ENCODE data around the gene CCPG1.

DNA sequence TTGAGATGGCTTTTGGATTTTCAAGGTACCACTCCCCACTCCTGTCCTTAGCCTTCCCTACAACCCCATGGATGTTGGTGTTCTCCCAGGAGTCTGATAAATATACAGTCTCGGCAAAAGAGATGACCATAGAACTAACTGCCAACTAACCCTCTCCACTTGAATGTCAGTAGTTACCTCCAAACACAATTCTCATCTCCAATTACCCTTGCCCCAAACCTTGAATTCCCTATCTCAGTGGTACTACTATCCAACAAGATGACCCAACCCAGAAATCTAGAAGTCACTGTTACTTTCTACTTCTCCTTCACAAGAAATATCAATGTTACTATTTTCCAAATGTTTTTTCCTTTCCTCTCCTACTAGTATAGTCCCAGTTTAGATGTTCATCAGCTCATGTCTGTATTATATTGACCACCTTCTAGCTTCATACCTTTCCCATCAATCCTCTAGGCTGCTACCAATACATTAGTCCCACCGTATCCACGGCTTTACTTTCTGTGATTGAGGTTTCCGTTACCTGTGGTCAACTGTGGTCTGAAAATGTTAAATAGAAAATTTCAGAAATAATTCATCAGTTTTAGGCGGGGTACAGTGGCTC is 51.1 kb downstream of the CCPG1 start:
- TF ChIP-seq, protein P1, sequence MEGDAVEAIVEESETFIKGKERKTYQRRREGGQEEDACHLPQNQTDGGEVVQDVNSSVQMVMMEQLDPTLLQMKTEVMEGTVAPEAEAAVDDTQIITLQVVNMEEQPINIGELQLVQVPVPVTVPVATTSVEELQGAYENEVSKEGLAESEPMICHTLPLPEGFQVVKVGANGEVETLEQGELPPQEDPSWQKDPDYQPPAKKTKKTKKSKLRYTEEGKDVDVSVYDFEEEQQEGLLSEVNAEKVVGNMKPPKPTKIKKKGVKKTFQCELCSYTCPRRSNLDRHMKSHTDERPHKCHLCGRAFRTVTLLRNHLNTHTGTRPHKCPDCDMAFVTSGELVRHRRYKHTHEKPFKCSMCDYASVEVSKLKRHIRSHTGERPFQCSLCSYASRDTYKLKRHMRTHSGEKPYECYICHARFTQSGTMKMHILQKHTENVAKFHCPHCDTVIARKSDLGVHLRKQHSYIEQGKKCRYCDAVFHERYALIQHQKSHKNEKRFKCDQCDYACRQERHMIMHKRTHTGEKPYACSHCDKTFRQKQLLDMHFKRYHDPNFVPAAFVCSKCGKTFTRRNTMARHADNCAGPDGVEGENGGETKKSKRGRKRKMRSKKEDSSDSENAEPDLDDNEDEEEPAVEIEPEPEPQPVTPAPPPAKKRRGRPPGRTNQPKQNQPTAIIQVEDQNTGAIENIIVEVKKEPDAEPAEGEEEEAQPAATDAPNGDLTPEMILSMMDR (conservative IDR thresholded peaks at IDR 0.05) = no peak
- no peak for TF ChIP-seq ZFX (IDR thresholded peaks at IDR 0.05)

All from C4-2B (cell line).